Common myeloid progenitor, CD34-positive (primary cell): ENCODE results near the gene GDF2.

ENCODE experiments used
- CTCF ChIA-PET: fragments of 350-600 bp; sonication (Branson Sonifier 250); formaldehyde crosslinking; loops from one replicate; lab custom pipeline; 2021; ENCODE audit warnings: antibody characterized with exemption; lab: Charles Lee
- POLR2A ChIA-PET: fragments of 350-600 bp; sonication (Branson Sonifier 250); formaldehyde crosslinking; loops from one replicate; lab custom pipeline; 2021; ENCODE audit warnings: antibody characterized with exemption; lab: Charles Lee
- DNase-seq, 3 donors: peaks; one replicate each; pipeline versions ENCODE4 v3.0.0 to v3.0.0-alpha.2; 2013
- H3K27ac ChIP-seq, 2 experiments: 1 replicate in 1 of 2; 2 replicates in 1 of 2; pipeline ENCODE4 v1.7.0; 2013; ENCODE audit warnings: inconsistent platforms in 2 of 2, low read length in 2 of 2, mild to moderate bottlenecking in 2 of 2, low read depth in 1 of 2, moderate library complexity in 1 of 2; ENCODE audit not compliant: severe bottlenecking in 2 of 2, insufficient read depth in 1 of 2, poor library complexity in 1 of 2
- H3K27me3 ChIP-seq, 5 experiments: replicated peaks in 2 of 5; 1 replicate in 3 of 5; 2 replicates in 2 of 5; pipeline versions ENCODE4 v1.6.1 to v1.7.0; 2013; ENCODE audit warnings: low read length in 4 of 5, mild to moderate bottlenecking in 2 of 5, moderate library complexity in 2 of 5, inconsistent platforms in 1 of 5; ENCODE audit not compliant: insufficient read depth in 5 of 5, control insufficient read depth in 4 of 5
- H3K36me3 ChIP-seq, 4 experiments: 1 replicate in 2 of 4; 2 replicates in 2 of 4; pipeline versions ENCODE4 v1.6.1 to v1.7.0; 2013; ENCODE audit warnings: low read length in 3 of 4, control low read depth in 1 of 4, mild to moderate bottlenecking in 1 of 4; ENCODE audit not compliant: control insufficient read depth in 4 of 4, insufficient read depth in 4 of 4
- H3K4me1 ChIP-seq, 4 experiments: 1 replicate in 3 of 4; 2 replicates in 1 of 4; pipeline versions ENCODE4 v1.6.1 to v1.7.1; 2013; ENCODE audit warnings: low read length in 3 of 4, mild to moderate bottlenecking in 3 of 4, control low read depth in 1 of 4, inconsistent platforms in 1 of 4, moderate library complexity in 1 of 4; ENCODE audit not compliant: control insufficient read depth in 4 of 4, insufficient read depth in 4 of 4; ENCODE audit errors: control extremely low read depth in 1 of 4
- H3K4me3 ChIP-seq, 7 experiments: 1 replicate in 4 of 7; 2 replicates in 3 of 7; pipeline versions ENCODE4 v1.5.1 to v1.7.0; 2013; ENCODE audit warnings: mild to moderate bottlenecking in 7 of 7, low read length in 6 of 7, moderate library complexity in 6 of 7, inconsistent platforms in 2 of 7, low read depth in 2 of 7, control low read depth in 1 of 7; ENCODE audit not compliant: insufficient read depth in 4 of 7, control insufficient read depth in 1 of 7; ENCODE audit errors: extremely low read depth in 1 of 7
- H3K9me3 ChIP-seq, 5 experiments: 1 replicate in 4 of 5; 2 replicates in 1 of 5; pipeline versions ENCODE4 v1.6.1 to v1.7.1; 2013; ENCODE audit warnings: low read length in 4 of 5, mild to moderate bottlenecking in 2 of 5, inconsistent platforms in 1 of 5, low read depth in 1 of 5, moderate library complexity in 1 of 5; ENCODE audit not compliant: control insufficient read depth in 4 of 5, insufficient read depth in 2 of 5; ENCODE audit errors: control extremely low read depth in 1 of 5
- WGBS: methylation state at CpG from one replicate; pipeline ENCODE4 v1.1.5; 2013; ENCODE audit not compliant: insufficient coverage; 5-methylcytosine and 5-hydroxymethylcytosine counted together

The GDF2 gene

GRCh38 chr10:47323087-47323486 is 833 bp downstream of the GDF2 start:
- Histone ChIP-seq H3K27ac (no peak overlapping the region), H3K36me3 (no peaks in the 10 kb centered on the region), H3K4me3 (no peak overlapping the region), H3K4me1 (no peaks in the 10 kb centered on the region), H3K9me3 (no peaks in the 10 kb centered on the region), H3K27me3 (peaks cover 0 to 6% (median 0%) of the 10 kb centered on the region in 5 experiments)
- WGBS: 75% methylated on average over 1 of the region's 1 CpG
- no peak for DNase-seq
- ChIA-PET CTCF (interaction anchor here (0.7 to 2.8 kb wide), 4 partner anchors 10 to 297 kb away, joined by 3 to 12 read pairs (median 4); no protein-coding TSS in a partner anchor), POLR2A (no interaction called here)

- Histone ChIP-seq H3K36me3 (no peaks in the 10 kb centered on the region), H3K4me1 (no peaks in the 10 kb centered on the region), H3K27ac (no peak overlapping the region), H3K9me3 (no peaks in the 10 kb centered on the region), H3K27me3 (peaks cover 0 to 6% (median 0%) of the 10 kb centered on the region in 5 experiments), H3K4me3 (no peak overlapping the region)
- CTCF ChIA-PET: interaction anchor here (0.7 to 2.8 kb wide), 6 partner anchors 10 to 328 kb away, joined by 3 to 12 read pairs (median 4); no protein-coding TSS in a partner anchor
- WGBS: 74% methylated on average over 4 of the region's 5 CpGs
- DNase-seq: no peak
- POLR2A ChIA-PET: no interaction called here
Measured at GRCh38 chr10:47323636-47324296, 1.5 kb downstream of the GDF2 start.

GRCh38 chr10:47325303-47326291 is 3.3 kb downstream of the GDF2 start:
- WGBS: 96% methylated on average over 26 of the region's 30 CpGs
- DNase-seq: no peak
- no peaks in the 10 kb centered on the region for H3K9me3 ChIP-seq
- peaks cover 0 to 6% (median 0%) of the 10 kb centered on the region in 5 experiments for H3K27me3 ChIP-seq
- CTCF ChIA-PET: interaction anchor here (0.8 kb wide), 2 partner anchors 13 to 279 kb away, joined by 3 read pairs; no protein-coding TSS in a partner anchor
- H3K4me3 ChIP-seq: no peak overlapping the region
- H3K4me1 ChIP-seq: no peaks in the 10 kb centered on the region
- no peak overlapping the region for H3K27ac ChIP-seq
- POLR2A ChIA-PET: no interaction called here
- no peaks in the 10 kb centered on the region for H3K36me3 ChIP-seq

GRCh38 chr10:47326306-47326926 is 4.2 kb downstream of the GDF2 start:
- Histone ChIP-seq H3K9me3 (no peaks in the 10 kb centered on the region), H3K4me1 (no peaks in the 10 kb centered on the region), H3K27ac (no peak overlapping the region), H3K27me3 (peaks cover 0 to 6% (median 0%) of the 10 kb centered on the region in 5 experiments), H3K4me3 (no peak overlapping the region), H3K36me3 (no peaks in the 10 kb centered on the region)
- DNase-seq: no peak
- CTCF ChIA-PET: interaction anchor here (0.8 to 0.9 kb wide), 2 partner anchors 280 to 282 kb away, joined by 3 read pairs; no protein-coding TSS in a partner anchor
- POLR2A ChIA-PET: no interaction called here
- WGBS: 93% methylated on average over 5 of the region's 5 CpGs

GRCh38 chr10:47326927-47327330 is 4.7 kb downstream of the GDF2 start:
- 97% methylated on average over 9 of the region's 11 CpGs for WGBS
- no peaks in the 10 kb centered on the region for H3K36me3 ChIP-seq
- H3K27ac ChIP-seq: no peak overlapping the region
- DNase-seq: no peak
- no peak overlapping the region for H3K4me3 ChIP-seq
- H3K9me3 ChIP-seq: no peaks in the 10 kb centered on the region
- ChIA-PET POLR2A (no interaction called here), CTCF (interaction anchor here (0.9 kb wide), 1 partner anchor 282 kb away, joined by 3 read pairs; no protein-coding TSS in a partner anchor)
- peaks cover 0 to 5% (median 0%) of the 10 kb centered on the region in 5 experiments for H3K27me3 ChIP-seq
- no peaks in the 10 kb centered on the region for H3K4me1 ChIP-seq

GRCh38 chr10:47329855-47330254 is 7.6 kb downstream of the GDF2 start:
- 97% methylated on average over 4 of the region's 4 CpGs for WGBS
- H3K27me3 ChIP-seq: peaks cover 0 to 2% (median 0%) of the 10 kb centered on the region in 5 experiments
- CTCF ChIA-PET: no interaction called here
- no peaks in the 10 kb centered on the region for H3K9me3 ChIP-seq
- POLR2A ChIA-PET: no interaction called here
- no peaks in the 10 kb centered on the region for H3K36me3 ChIP-seq
- no peak overlapping the region for H3K4me3 ChIP-seq
- no peak for DNase-seq
- H3K27ac ChIP-seq: no peak overlapping the region
- no peaks in the 10 kb centered on the region for H3K4me1 ChIP-seq
